BE2C (cell line): ENCODE data around the gene PTPRM.
"Not testable (repeated sequence)": the region's sequence is repeated elsewhere in the genome, so short reads cannot be mapped to it uniquely, and the experiment has no call there.

Source experiments
- DNase-seq: peaks from one replicate; pipeline ENCODE4 v3.0.0-alpha.2; 2020
- H3K27me3 ChIP-seq: fragments of 250-450 bp; sonication (Bioruptor Pico); 2 replicates; pipeline ENCODE4 v1.5.1; 2020; ENCODE audit warnings: mild to moderate bottlenecking
- H3K36me3 ChIP-seq: fragments of 250-450 bp; sonication (Bioruptor Pico); 2 replicates; pipeline ENCODE4 v1.5.1; 2020; ENCODE audit warnings: mild to moderate bottlenecking
- H3K4me1 ChIP-seq: fragments of 250-450 bp; sonication (Bioruptor Pico); 2 replicates; pipeline ENCODE4 v1.5.1; 2020
- H3K4me3 ChIP-seq: 2 replicates; pipeline ENCODE4 v1.5.1; 2011; ENCODE audit warnings: low read depth, low read length
- H3K9me3 ChIP-seq: fragments of 250-450 bp; sonication (Bioruptor Pico); 2 replicates; pipeline ENCODE4 v1.5.1; 2020
- CTCF ChIP-seq: IDR thresholded peaks from 2 replicates; pipeline ENCODE4 v1.5.1; 2012; ENCODE audit warnings: mild to moderate bottlenecking, low read depth, low read length

PTPRM gene

GRCh38 chr18:8046441-8046840 is 479.3 kb downstream of the PTPRM start:
- Histone ChIP-seq H3K9me3 (no peaks in the 10 kb centered on the region), H3K4me1 (no peaks in the 10 kb centered on the region), H3K36me3 (no peaks in the 10 kb centered on the region), H3K4me3 (no peak overlapping the region), H3K27me3 (no peaks in the 10 kb centered on the region)
- no peak for TF ChIP-seq CTCF
- no peak for DNase-seq

GRCh38 chr18:8049147-8049546 is 482.0 kb downstream of the PTPRM start:
- no peaks in the 10 kb centered on the region for H3K27me3 ChIP-seq
- H3K4me3 ChIP-seq, result no peak overlapping the region
- no peaks in the 10 kb centered on the region for H3K9me3 ChIP-seq
- H3K4me1 ChIP-seq, result no peaks in the 10 kb centered on the region
- no peaks in the 10 kb centered on the region for H3K36me3 ChIP-seq
- TF ChIP-seq CTCF, result no peak
- no peak for DNase-seq

GRCh38 chr18:8050616-8051329 is 483.7 kb downstream of the PTPRM start:
- Histone ChIP-seq H3K4me1 (no peaks in the 10 kb centered on the region), H3K36me3 (no peaks in the 10 kb centered on the region), H3K4me3 (no peak overlapping the region), H3K27me3 (no peaks in the 10 kb centered on the region), H3K9me3 (no peaks in the 10 kb centered on the region)
- no peak for TF ChIP-seq CTCF
- no peak for DNase-seq

GRCh38 chr18:8051453-8051852 is 484.3 kb downstream of the PTPRM start:
- Histone ChIP-seq H3K4me3 (no peak overlapping the region), H3K9me3 (no peaks in the 10 kb centered on the region), H3K36me3 (no peaks in the 10 kb centered on the region), H3K4me1 (no peaks in the 10 kb centered on the region), H3K27me3 (no peaks in the 10 kb centered on the region)
- DNase-seq, result no peak
- no peak for TF ChIP-seq CTCF

- H3K27me3 ChIP-seq, result no peaks in the 10 kb centered on the region
- no peak for DNase-seq
- no peaks in the 10 kb centered on the region for H3K4me1 ChIP-seq
- no peak overlapping the region for H3K4me3 ChIP-seq
- no peaks in the 10 kb centered on the region for H3K9me3 ChIP-seq
- H3K36me3 ChIP-seq, result no peaks in the 10 kb centered on the region
- TF ChIP-seq CTCF, result no peak
These were observed 485.2 kb downstream of the PTPRM start for GRCh38 chr18:8052237-8052701.

GRCh38 chr18:8056723-8057122 is 489.6 kb downstream of the PTPRM start:
- TF ChIP-seq CTCF, result no peak
- DNase-seq, result no peak

GRCh38 chr18:8063152-8063551 is 496.0 kb downstream of the PTPRM start:
- not testable (repeated sequence) for H3K4me3 ChIP-seq, H3K4me1 ChIP-seq, H3K9me3 ChIP-seq, DNase-seq, H3K27me3 ChIP-seq, H3K36me3 ChIP-seq

More at GRCh38 chr18:8056723-8057122, 489.6 kb downstream of the PTPRM start:
- Histone ChIP-seq H3K27me3 (no peaks in the 10 kb centered on the region), H3K4me1 (no peaks in the 10 kb centered on the region), H3K9me3 (no peaks in the 10 kb centered on the region), H3K4me3 (no peak overlapping the region), H3K36me3 (no peaks in the 10 kb centered on the region)
